Measurements from ENCODE around the gene MEX3C.

Gene MEX3C

GRCh38 chr18:51153659-51154371 is 43.7 kb downstream of the MEX3C start:
- no peak for DNase-seq (ENCODE audit: low spot score)

DNA sequence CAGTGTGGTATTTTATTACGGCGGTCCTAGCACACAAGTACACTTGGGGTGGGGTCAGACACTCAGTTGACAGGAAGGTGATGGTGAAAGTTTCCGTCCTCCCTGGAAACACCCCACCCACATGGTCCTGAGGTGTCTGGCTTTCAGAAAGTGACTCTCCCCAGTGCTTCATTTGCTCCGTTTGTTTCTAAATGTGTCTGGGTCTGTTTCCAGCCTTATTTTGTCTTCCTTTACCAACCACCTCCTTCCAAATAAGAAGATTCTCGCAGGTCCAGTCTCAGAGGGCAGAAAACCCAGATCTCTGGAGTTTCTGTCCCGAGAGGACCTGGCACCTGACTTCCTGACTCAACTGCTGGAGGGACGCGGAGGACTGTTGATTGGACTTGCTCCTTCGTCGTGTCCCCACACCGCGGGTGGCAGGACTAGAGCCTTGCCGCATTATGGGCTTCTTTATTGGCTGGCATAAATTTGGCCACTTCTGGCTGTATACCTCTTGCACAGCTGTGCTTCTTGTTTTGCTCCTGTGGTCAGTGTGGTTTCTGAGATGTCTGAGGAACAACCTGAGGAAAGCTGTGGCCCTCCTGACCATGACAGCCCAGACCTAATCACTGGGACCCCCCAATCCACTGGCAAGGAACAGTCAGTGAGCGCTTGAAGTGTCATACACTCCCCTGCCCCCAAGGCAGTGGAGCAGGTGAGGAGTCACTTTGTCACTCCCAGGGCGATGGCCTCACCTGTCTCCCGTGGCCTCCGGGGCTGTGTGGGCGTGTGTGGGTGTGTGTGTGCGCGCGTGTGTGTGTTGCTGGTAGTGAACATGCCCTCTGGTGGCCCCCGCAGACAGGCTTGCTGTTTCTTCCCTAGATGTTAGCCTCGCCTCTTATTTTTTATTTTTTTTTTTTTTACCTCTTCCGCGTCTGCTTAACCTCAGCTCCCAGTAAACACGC is 45.6 kb downstream of the MEX3C start:
- DNase-seq (ENCODE audit: low spot score) = no peak

GRCh38 chr18:51151185-51151567 is 46.3 kb downstream of the MEX3C start:
- DNase-seq (ENCODE audit: low spot score) = no peak

DNA sequence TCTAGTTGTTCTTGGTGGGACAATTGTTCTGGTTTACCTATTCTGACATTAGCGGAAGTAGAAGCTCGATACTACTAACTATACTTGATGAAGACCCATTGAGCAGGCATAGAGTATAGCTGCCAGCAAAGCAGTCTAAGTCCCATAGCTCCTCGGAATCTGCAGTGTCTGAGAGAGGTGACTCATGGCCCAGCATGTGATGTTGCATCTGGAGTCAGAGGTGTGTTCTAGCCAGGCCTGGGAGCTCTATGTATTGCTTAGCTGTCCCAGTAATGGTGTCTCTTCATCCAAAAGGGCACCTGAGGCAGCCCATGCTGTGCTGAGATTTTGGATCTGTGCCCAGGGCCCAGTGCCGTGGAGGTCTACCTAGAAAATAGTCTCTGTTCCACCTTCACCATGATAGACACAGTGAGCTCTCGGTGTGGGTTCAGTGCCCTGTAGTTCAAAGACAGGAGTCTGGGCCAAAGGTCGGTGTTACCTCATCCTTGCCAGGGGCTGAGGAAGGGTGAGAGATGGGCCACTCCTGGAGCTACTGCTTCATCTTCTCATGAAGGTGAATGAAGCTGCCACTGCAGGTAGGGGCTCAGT is 47.3 kb downstream of the MEX3C start:
- DNase-seq (ENCODE audit: low spot score) = peak; percentile 50

DNA sequence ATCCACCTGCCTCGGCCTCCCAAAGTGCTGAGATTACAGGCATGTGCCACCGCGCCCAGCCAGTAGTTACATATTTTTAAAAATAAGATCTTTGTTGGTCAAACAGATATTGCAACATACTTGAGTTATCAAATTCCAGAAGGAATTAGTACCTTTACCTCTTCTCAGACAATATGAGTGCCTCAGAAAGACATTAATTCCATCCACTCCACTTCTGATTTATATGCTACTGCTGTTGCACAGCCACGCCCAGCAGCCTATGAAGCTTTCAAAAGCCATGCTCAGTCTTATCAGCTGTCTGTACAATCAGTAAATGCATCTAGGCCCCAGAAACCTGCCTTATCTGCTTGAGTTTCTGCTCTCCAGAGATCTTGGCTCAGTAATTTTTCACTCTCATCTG is 47.8 kb downstream of the MEX3C start:
- DNase-seq (ENCODE audit: low spot score) = no peak

DNA sequence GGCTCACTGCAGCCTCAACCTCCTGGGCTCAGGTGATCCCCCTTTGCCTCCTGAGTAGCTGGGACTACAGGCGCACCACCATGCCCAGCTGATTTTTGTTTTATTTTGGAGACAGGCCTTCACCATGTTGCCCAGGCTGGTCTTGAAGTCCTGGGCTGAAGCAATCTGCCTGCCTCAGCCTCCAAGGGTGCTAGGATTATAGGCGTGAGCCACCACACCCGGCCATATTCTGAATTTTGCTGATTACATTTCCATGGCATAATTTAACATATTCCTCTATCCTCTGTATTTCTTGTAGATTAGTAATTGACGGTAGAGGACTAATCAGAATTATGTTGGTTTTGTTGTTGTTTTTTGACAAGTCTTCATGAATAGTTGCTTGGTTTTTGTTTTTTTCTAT is 50.6 kb downstream of the MEX3C start:
- DNase-seq (ENCODE audit: low spot score) = no peak

DNA sequence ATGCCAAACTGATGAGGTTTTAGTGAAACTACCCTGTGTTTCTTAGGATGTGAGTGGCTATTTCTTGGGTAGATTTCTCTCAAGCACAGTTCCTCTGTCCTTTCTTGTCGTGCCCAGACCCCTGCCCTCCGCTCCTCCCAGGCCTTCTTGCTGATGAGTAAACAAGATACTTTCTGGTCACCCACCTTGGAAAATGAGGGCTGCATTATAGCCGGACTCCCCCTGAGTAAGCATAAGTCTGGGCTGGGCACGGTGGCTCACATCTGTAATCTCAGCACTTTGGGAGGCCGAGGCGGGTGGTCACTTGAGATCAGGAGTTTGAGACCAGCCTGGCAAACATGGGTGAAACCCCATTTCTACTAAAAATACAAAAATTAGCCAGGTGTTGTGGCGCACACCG is 58.5 kb downstream of the MEX3C start:
- no peak for DNase-seq (ENCODE audit: low spot score)

- no peak for DNase-seq (ENCODE audit: low spot score)
These were observed 59.6 kb downstream of the MEX3C start for GRCh38 chr18:51137891-51138290.

- no peak for DNase-seq (ENCODE audit: low spot score)
These were observed 60.3 kb downstream of the MEX3C start for GRCh38 chr18:51137026-51137729.

DNA sequence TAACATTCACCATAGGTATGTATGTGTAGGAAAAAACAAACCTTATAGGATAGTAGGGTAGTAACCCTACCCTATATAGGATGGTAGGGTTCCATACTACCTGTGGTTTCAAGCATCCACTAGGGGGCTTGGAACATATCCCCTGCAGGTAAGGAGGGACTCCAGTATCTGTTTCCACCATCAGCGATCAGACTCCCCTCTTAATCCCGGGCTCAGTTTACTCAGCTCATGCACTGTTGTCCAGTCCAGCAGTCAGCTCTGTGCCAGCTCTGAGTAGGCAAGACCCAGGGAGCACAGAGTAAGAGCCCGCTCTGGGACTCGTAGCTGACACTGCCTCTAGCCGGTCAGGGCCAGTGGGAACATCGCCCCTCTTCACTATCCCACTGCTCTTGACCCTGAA is 61.7 kb downstream of the MEX3C start:
- DNase-seq (ENCODE audit: low spot score) = no peak

- DNase-seq (ENCODE audit: low spot score) = peak; percentile 49
These were observed 62.1 kb downstream of the MEX3C start for GRCh38 chr18:51135364-51135763.

- no peak for DNase-seq (ENCODE audit: low spot score)
These were observed 62.8 kb downstream of the MEX3C start for GRCh38 chr18:51134721-51135120.

- DNase-seq (ENCODE audit: low spot score) = no peak
These were observed 63.8 kb downstream of the MEX3C start for GRCh38 chr18:51133580-51134160.

GRCh38 chr18:51132256-51132935 is 65.1 kb downstream of the MEX3C start:
- no peak for DNase-seq (ENCODE audit: low spot score)

DNA sequence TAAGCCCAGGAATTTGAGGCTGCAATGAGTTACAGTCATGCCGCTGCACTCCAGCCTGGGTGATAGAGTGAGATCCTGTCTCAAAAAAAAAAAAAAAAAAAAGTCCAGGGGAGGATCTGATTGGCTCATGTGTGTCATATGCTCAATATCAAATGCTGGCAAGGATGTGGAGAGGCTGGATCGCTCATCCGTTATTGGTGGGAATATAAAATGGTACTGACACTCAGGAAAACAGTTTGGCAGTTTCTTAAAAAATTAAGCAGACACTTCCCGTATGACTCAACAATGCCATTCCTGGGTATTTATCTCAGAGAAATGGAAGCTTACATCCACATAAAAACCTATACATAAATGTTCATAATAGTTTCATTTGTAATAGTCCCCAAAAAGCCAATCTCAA is 68.9 kb downstream of the MEX3C start:
- no peak for DNase-seq (ENCODE audit: low spot score)

- no peak for DNase-seq (ENCODE audit: low spot score)
These were observed 69.8 kb downstream of the MEX3C start for GRCh38 chr18:51127664-51128063.

DNA sequence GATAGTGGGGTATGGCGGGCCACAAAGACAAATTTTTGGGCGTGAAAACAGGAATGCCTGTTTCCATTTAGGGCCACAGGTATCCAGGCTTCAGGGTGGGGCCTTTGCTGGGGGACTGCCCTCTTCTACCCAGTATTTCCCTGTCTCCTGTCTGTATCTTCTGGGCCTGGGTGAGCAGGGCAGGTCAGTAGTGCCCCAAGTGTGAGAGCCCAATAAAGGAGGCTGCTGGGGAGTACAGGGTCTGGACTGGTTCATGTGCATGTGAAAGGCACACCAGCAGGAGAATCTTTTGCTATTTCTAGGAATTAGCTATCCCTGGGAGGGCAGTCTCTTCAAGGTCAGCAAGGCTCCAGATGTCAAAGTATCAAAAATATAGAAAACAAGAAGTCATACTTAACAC is 71.5 kb downstream of the MEX3C start:
- no peak for DNase-seq (ENCODE audit: low spot score)
